DND-41 (cell line): ENCODE results near the gene PDCD6IP.

Experiments used
- EZH2 ChIP-seq: IDR thresholded peaks from 3 replicates; pipeline ENCODE4 v1.6.1; 2012; ENCODE audit warnings: borderline replicate concordance, low read depth, mild to moderate bottlenecking, moderate library complexity, low read length, inconsistent platforms; ENCODE audit not compliant: severe bottlenecking
- TF ChIP-seq, protein P1 (sequence below): IDR thresholded peaks from 2 replicates; pipeline ENCODE4 v1.5.1; 2012; ENCODE audit warnings: borderline replicate concordance, low read length, moderate library complexity, mild to moderate bottlenecking; ENCODE audit not compliant: poor library complexity, severe bottlenecking; ENCODE audit errors: extremely low read depth

DNA sequence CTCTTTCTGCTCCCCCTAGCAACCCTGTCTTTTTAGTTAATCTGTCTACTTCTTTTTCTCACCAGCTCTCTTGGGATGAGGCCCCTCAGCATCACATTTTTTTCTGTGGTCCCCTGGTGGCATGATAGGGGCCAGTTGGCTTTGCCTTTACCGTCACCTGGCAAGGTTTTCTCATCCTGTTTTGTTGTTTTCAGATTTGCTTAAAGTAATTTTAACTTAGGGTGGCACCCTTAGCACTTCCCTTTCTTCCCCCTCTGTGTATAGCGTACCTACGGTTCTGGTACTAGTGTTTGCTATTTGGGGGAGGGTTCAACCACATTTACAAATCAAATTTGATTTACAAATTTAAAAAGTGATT, 35.6 kb downstream of the PDCD6IP start:
- TF ChIP-seq, protein P1, sequence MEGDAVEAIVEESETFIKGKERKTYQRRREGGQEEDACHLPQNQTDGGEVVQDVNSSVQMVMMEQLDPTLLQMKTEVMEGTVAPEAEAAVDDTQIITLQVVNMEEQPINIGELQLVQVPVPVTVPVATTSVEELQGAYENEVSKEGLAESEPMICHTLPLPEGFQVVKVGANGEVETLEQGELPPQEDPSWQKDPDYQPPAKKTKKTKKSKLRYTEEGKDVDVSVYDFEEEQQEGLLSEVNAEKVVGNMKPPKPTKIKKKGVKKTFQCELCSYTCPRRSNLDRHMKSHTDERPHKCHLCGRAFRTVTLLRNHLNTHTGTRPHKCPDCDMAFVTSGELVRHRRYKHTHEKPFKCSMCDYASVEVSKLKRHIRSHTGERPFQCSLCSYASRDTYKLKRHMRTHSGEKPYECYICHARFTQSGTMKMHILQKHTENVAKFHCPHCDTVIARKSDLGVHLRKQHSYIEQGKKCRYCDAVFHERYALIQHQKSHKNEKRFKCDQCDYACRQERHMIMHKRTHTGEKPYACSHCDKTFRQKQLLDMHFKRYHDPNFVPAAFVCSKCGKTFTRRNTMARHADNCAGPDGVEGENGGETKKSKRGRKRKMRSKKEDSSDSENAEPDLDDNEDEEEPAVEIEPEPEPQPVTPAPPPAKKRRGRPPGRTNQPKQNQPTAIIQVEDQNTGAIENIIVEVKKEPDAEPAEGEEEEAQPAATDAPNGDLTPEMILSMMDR: no peak
- TF ChIP-seq EZH2: no peak
